ENCODE measurements around the gene ZBTB47.

- TF ChIP-seq, protein P1, sequence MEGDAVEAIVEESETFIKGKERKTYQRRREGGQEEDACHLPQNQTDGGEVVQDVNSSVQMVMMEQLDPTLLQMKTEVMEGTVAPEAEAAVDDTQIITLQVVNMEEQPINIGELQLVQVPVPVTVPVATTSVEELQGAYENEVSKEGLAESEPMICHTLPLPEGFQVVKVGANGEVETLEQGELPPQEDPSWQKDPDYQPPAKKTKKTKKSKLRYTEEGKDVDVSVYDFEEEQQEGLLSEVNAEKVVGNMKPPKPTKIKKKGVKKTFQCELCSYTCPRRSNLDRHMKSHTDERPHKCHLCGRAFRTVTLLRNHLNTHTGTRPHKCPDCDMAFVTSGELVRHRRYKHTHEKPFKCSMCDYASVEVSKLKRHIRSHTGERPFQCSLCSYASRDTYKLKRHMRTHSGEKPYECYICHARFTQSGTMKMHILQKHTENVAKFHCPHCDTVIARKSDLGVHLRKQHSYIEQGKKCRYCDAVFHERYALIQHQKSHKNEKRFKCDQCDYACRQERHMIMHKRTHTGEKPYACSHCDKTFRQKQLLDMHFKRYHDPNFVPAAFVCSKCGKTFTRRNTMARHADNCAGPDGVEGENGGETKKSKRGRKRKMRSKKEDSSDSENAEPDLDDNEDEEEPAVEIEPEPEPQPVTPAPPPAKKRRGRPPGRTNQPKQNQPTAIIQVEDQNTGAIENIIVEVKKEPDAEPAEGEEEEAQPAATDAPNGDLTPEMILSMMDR (IDR thresholded peaks at IDR 0.05) = no peak
- no peak for TF ChIP-seq POLR2A (IDR thresholded peaks at IDR 0.05)
Observed at GRCh38 chr3:42667523-42668412, 14.3 kb downstream of the ZBTB47 start.

Measured in thyroid gland (tissue), 4 donors.